CD4-positive, CD25-positive, alpha-beta regulatory T cell (primary cell): Measurements from ENCODE around the gene HECTD2. TPM values are rescaled to one million over a fixed set of nuclear protein-coding genes. Genes with fewer than 3 reads are reported as not detected.

Experiments used
- ATAC-seq, 2 donors: fragments of 150-1000 bp; cut with Tn5 transposase; one replicate each; pipeline ENCODE4 v1.10.0; 2021; ENCODE audit warnings: low read depth in 2 of 2, moderate number of reproducible peaks in 2 of 2, moderate library complexity in 1 of 2
- DNase-seq, 3 donors: peaks; one replicate each; pipeline versions ENCODE4 v3.0.0 to v3.0.0-alpha.2; 2012 to 2022; ENCODE audit warnings: mixed read lengths in 1 of 3
- H3K27ac ChIP-seq: one replicate; pipeline ENCODE4 v1.7.0; 2013; ENCODE audit warnings: mild to moderate bottlenecking, low read length; ENCODE audit not compliant: insufficient read depth, poor library complexity, severe bottlenecking
- H3K27me3 ChIP-seq: one replicate; pipeline ENCODE4 v1.7.0; 2013; ENCODE audit warnings: low read length; ENCODE audit not compliant: control insufficient read depth, insufficient read depth
- H3K36me3 ChIP-seq: one replicate; pipeline ENCODE4 v1.7.0; 2013; ENCODE audit warnings: mild to moderate bottlenecking, low read length, moderate library complexity; ENCODE audit not compliant: control insufficient read depth, insufficient read depth
- H3K4me1 ChIP-seq: 2 replicates; pipeline ENCODE4 v1.7.0; 2013; ENCODE audit warnings: mild to moderate bottlenecking, low read length; ENCODE audit not compliant: insufficient read depth, control insufficient read depth, poor library complexity, severe bottlenecking
- H3K4me3 ChIP-seq: one replicate; pipeline ENCODE4 v1.7.0; 2013; ENCODE audit warnings: low read depth, mild to moderate bottlenecking, low read length, moderate library complexity
- H3K9me3 ChIP-seq, 2 experiments: 1 replicate in 1 of 2; 2 replicates in 1 of 2; pipeline ENCODE4 v1.7.0; 2013; ENCODE audit warnings: low read length in 2 of 2, mild to moderate bottlenecking in 1 of 2, moderate library complexity in 1 of 2; ENCODE audit not compliant: control insufficient read depth in 2 of 2
- H3K27ac Mint-ChIP-seq, 3 donors: one replicate each; pipeline ENCODE4 v1.8.0; 2020 to 2022; ENCODE audit warnings: mild to moderate bottlenecking in 3 of 3, mixed read lengths in 3 of 3, moderate library complexity in 2 of 3
- H3K27me3 Mint-ChIP-seq: one replicate; pipeline ENCODE4 v1.8.0; 2022; ENCODE audit warnings: mild to moderate bottlenecking, mixed read lengths
- H3K36me3 Mint-ChIP-seq: one replicate; pipeline ENCODE4 v1.8.0; 2020; ENCODE audit warnings: mixed read lengths
- H3K4me1 Mint-ChIP-seq, 4 donors: one replicate each; pipeline ENCODE4 v1.8.0; 2020 to 2022; ENCODE audit warnings: mixed read lengths in 4 of 4, mild to moderate bottlenecking in 1 of 4
- H3K4me3 Mint-ChIP-seq, 4 donors: one replicate each; pipeline ENCODE4 v1.8.0; 2020 to 2022; ENCODE audit warnings: mild to moderate bottlenecking in 4 of 4, mixed read lengths in 4 of 4, moderate library complexity in 3 of 4
- H3K9me3 Mint-ChIP-seq, 7 donors: one replicate each; pipeline ENCODE4 v1.8.0; 2020 to 2022; ENCODE audit warnings: mixed read lengths in 7 of 7, mild to moderate bottlenecking in 3 of 7, moderate library complexity in 2 of 7
- polyA plus RNA-seq, 4 donors: library from polyadenylated mRNA; unstranded; fragments of 300-500 nt; fragmentation: Illumina TruSeq; gene quantifications; one replicate each; pipeline ENCODE4 v1.2.3, GENCODE V29; 2021
- total RNA-seq: library from RNA; stranded (reverse); gene quantifications from one replicate; pipeline ENCODE4 v1.2.3, GENCODE V29; 2022

HECTD2 gene
- total and polyA plus RNA-seq, 5 donors from 2014 or later = 0.34 to 1.7 (median 0.73) TPM

DNA sequence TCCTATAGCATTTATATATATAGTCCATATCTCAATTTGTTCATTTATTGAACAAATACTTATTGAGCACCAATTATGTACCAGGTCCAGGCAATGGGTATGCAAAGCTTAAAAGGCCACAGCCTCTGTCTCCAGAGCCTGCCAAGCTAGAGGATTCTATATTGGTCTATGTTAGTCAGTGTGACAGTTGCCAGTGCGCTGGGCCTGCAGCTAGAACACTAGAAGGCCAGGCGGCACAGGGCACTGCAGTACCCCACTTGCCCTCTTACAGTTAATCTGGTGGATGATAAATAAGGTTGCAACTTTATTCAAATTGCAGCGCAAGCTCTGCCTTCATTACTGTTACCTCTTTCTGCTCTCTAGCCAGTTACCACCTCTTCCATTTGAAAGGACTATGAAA lies 153.9 kb downstream of the HECTD2 start:
- no peak overlapping the region for H3K4me3 ChIP-seq
- Mint-ChIP-seq H3K4me3 (no peak overlapping the region), H3K27me3 (peaks cover 4% of the 10 kb centered on the region), H3K36me3 (no peaks in the 10 kb centered on the region), H3K4me1 (no peaks in the 10 kb centered on the region), H3K9me3 (peaks cover 0 to 3% (median 0%) of the 10 kb centered on the region in 7 donors), H3K27ac (no peak overlapping the region)
- no peaks in the 10 kb centered on the region for H3K9me3 ChIP-seq
- H3K36me3 ChIP-seq = no peaks in the 10 kb centered on the region
- no peak for ATAC-seq
- H3K27ac ChIP-seq = no peak overlapping the region
- no peak for DNase-seq
- H3K27me3 ChIP-seq = no peaks in the 10 kb centered on the region
- no peaks in the 10 kb centered on the region for H3K4me1 ChIP-seq

Other genes with a start within 250 kb of the HECTD2 start
- gene PCGF5, start 189.7 kb upstream of the HECTD2 start, total RNA-seq = 59.7 TPM
- gene PCGF5, start 189.7 kb upstream of the HECTD2 start, polyA plus RNA-seq = 10 to 100 TPM; 43.5 to 60.3 (median 49.1) TPM
- gene PPP1R3C, start 222.7 kb downstream of the HECTD2 start, total RNA-seq = not detected
- gene PPP1R3C, start 222.7 kb downstream of the HECTD2 start, polyA plus RNA-seq = not detected